ENCODE measurements around the gene SLC12A7. TPM values are rescaled to one million over a fixed set of nuclear protein-coding genes. Genes with fewer than 3 reads are reported as not detected.
A peak's percentile ranks its signal among the peaks of the same experiment; 100 is the strongest.

SLC12A7 gene
- total and polyA plus RNA-seq, 9 of the 15 experiments (the other 6 are each of a cell fraction or from before 2014, with no cell fraction given) = 0.01 to 3.1 (median 0.56) TPM

DNA sequence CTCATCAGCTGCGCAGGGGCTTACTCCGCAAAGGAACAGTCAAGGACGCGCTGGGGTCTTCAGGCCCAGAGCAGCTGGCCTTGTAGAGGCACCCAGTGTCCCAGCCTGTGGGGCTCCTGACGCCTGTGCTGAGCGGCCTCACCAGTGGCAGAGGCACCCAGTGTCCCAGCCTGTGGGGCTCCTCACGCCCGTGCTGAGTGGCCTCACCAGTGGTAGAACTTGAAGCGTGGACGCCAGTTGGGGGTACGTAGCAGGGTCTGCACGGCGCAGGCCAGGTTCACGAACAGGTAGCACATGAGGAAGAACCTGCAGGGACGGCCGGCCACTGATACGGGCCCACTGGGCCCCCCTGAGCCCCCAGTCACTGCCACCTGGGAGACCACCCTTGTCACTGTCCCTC lies 35.9 kb downstream of the SLC12A7 start:
- Histone ChIP-seq H3K27me3 (ENCODE audit: control insufficient read depth in 2 of 2, insufficient read depth in 2 of 2, low read length in 2 of 2) (peaks cover 0 to 37% of the 10 kb centered on the region in 2 experiments; a peak in 2 of 5 replicates), H3K27ac (ENCODE audit: extremely low read depth, low read depth, low read length) (no peak overlapping the region), H3K79me2 (ENCODE audit: control insufficient read depth, insufficient read depth, low read length) (no peaks in the 10 kb centered on the region), H3K36me3 (ENCODE audit: control insufficient read depth, insufficient read depth, low read length) (no peaks in the 10 kb centered on the region), H3K9me3 (replicated peaks; ENCODE audit: control insufficient read depth, insufficient read depth, low read depth, low read length) (no peaks in the 10 kb centered on the region), H4K20me1 (replicated peaks; ENCODE audit: control insufficient read depth, insufficient read depth, low read length) (peaks cover 6% of the 10 kb centered on the region), H3K4me2 (ENCODE audit: insufficient read depth, low read length) (no peak overlapping the region), H3K4me3 (no peak overlapping the region), H2AFZ (ENCODE audit: low read depth, low read length) (no peak overlapping the region), H3K9me1 (ENCODE audit: control insufficient read depth, insufficient read depth, low read length) (no peaks in the 10 kb centered on the region), H3K9ac (ENCODE audit: insufficient read depth in 1 of 2, low read depth in 2 of 2, low read length in 2 of 2) (no peak overlapping the region), H3K4me1 (replicated peaks in 1 of 2; ENCODE audit: control insufficient read depth in 2 of 2, insufficient read depth in 2 of 2, low read length in 2 of 2) (peaks cover 0 to 49% of the 10 kb centered on the region in 2 experiments; a peak in 2 of 5 replicates)
- in situ Hi-C loops (cut with MboI) = no loop called here
- WGBS (ENCODE audit: insufficient coverage, low coverage, missing lambda C conversion rate) = 38% methylated on average over 17 of the region's 17 CpGs
- FAIRE-seq = no peak
- ChIA-PET CTCF (ENCODE audit: low intra/inter-chr PET ratio) (no interaction called here), POLR2A (interaction anchor here (0.6 kb wide), 1 partner anchor 43 kb away, joined by 4 read pairs; no protein-coding TSS in a partner anchor)
- intact Hi-C loops (cut with micrococcal nuclease) = no loop called here
- no peak for DNase-seq (ENCODE audit: extremely low read depth in 1 of 4, low spot score in 3 of 4)
- BruUV-seq (replicated peaks) = no TSS peak
- peak; percentile 24; the same call in 1 of the 3 replicates for ATAC-seq
- TF ChIP-seq, protein P1, sequence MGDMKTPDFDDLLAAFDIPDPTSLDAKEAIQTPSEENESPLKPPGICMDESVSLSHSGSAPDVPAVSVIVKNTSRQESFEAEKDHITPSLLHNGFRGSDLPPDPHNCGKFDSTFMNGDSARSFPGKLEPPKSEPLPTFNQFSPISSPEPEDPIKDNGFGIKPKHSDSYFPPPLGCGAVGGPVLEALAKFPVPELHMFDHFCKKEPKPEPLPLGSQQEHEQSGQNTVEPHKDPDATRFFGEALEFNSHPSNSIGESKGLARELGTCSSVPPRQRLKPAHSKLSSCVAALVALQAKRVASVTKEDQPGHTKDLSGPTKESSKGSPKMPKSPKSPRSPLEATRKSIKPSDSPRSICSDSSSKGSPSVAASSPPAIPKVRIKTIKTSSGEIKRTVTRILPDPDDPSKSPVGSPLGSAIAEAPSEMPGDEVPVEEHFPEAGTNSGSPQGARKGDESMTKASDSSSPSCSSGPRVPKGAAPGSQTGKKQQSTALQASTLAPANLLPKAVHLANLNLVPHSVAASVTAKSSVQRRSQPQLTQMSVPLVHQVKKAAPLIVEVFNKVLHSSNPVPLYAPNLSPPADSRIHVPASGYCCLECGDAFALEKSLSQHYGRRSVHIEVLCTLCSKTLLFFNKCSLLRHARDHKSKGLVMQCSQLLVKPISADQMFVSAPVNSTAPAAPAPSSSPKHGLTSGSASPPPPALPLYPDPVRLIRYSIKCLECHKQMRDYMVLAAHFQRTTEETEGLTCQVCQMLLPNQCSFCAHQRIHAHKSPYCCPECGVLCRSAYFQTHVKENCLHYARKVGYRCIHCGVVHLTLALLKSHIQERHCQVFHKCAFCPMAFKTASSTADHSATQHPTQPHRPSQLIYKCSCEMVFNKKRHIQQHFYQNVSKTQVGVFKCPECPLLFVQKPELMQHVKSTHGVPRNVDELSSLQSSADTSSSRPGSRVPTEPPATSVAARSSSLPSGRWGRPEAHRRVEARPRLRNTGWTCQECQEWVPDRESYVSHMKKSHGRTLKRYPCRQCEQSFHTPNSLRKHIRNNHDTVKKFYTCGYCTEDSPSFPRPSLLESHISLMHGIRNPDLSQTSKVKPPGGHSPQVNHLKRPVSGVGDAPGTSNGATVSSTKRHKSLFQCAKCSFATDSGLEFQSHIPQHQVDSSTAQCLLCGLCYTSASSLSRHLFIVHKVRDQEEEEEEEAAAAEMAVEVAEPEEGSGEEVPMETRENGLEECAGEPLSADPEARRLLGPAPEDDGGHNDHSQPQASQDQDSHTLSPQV (IDR thresholded peaks at IDR 0.05) = no peak
- TF ChIP-seq HDAC8 (tag; IDR thresholded peaks at IDR 0.05) (no peak), MAFG (tag; conservative IDR thresholded peaks at IDR 0.05) (no peak), JUND (IDR thresholded peaks at IDR 0.05; ENCODE audit: borderline replicate concordance, low read depth, low read length) (no peak), JUND (tag; IDR thresholded peaks at IDR 0.05; ENCODE audit: borderline replicate concordance, low read depth, low read length) (no peak), PYGO2 (tag; IDR thresholded peaks at IDR 0.05) (no peak), CREM (IDR thresholded peaks at IDR 0.05; ENCODE audit: low read depth) (no peak), ZKSCAN8 (CRISPR knock-in tag; IDR thresholded peaks at IDR 0.05) (no peak), TBL1XR1 (IDR thresholded peaks at IDR 0.05; ENCODE audit: low read length in 2 of 2) (no peak), CBX5 (IDR thresholded peaks at IDR 0.05; ENCODE audit: borderline replicate concordance, low read depth) (no peak), ZNF311 (CRISPR knock-in tag; IDR thresholded peaks at IDR 0.05) (no peak), MLX (CRISPR knock-in tag; conservative IDR thresholded peaks at IDR 0.05) (no peak), IRF1 (CRISPR knock-in tag; IDR thresholded peaks at IDR 0.05; ENCODE audit: borderline replicate concordance) (no peak)
- TF ChIP-seq, protein P2, sequence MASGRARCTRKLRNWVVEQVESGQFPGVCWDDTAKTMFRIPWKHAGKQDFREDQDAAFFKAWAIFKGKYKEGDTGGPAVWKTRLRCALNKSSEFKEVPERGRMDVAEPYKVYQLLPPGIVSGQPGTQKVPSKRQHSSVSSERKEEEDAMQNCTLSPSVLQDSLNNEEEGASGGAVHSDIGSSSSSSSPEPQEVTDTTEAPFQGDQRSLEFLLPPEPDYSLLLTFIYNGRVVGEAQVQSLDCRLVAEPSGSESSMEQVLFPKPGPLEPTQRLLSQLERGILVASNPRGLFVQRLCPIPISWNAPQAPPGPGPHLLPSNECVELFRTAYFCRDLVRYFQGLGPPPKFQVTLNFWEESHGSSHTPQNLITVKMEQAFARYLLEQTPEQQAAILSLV (tag; IDR thresholded peaks at IDR 0.05) = no peak

Measured in K562 (cell line).